Gastroesophageal sphincter (tissue), 4 donors: ENCODE measurements around the gene ESPNL. TPM values are rescaled to one million over a fixed set of nuclear protein-coding genes. Genes with fewer than 3 reads are reported as not detected.

Experiments
- ATAC-seq: fragments of 150-250 bp; one replicate; pipeline ENCODE4 v1.9.1; 2016; ENCODE audit warnings: mild to moderate bottlenecking, moderate library complexity
- H3K27ac ChIP-seq, 4 donors: fragments of 200-600 bp; sonication (generic) in 3 of 4; 1 replicate in 3 of 4; 2 replicates in 1 of 4; pipeline ENCODE4 v1.5.1; 2016 to 2019
- H3K27me3 ChIP-seq: fragments of 200-600 bp; sonication (generic); one replicate; pipeline ENCODE4 v1.5.1; 2019
- H3K36me3 ChIP-seq, 2 donors: fragments of 200-600 bp; sonication (generic); one replicate each; pipeline ENCODE4 v1.5.1; 2019; ENCODE audit warnings: control low read depth in 1 of 2
- H3K4me1 ChIP-seq, 3 donors: fragments of 200-600 bp; sonication (generic); 1 replicate in 2 of 3; 2 replicates in 1 of 3; pipeline ENCODE4 v1.5.1; 2016 to 2019; ENCODE audit warnings: control low read depth in 2 of 3
- H3K4me3 ChIP-seq, 2 donors: fragments of 200-600 bp; sonication (generic); one replicate each; pipeline ENCODE4 v1.5.1; 2019; ENCODE audit warnings: mild to moderate bottlenecking in 1 of 2, moderate library complexity in 1 of 2
- H3K9me3 ChIP-seq, 3 donors: fragments of 200-600 bp; sonication (generic); one replicate each; pipeline ENCODE4 v1.5.1; 2017 to 2019; ENCODE audit warnings: control low read depth in 2 of 3
- CTCF ChIP-seq, 4 experiments: fragments of 200-600 bp in 2 of 4; fragments of 450-650 bp in 2 of 4; sonication (generic) in 1 of 4; IDR thresholded peaks; one replicate each; pipeline ENCODE4 v1.5.1; 2017 to 2019; ENCODE audit warnings: antibody characterized with exemption in 4 of 4, mild to moderate bottlenecking in 2 of 4, moderate library complexity in 2 of 4
- EP300 ChIP-seq: sonication (generic); formaldehyde crosslinking; IDR thresholded peaks from one replicate; pipeline ENCODE4 v1.6.1; 2017; ENCODE audit warnings: antibody characterized with exemption, mild to moderate bottlenecking
- POLR2A ChIP-seq, 2 donors: fragments of 450-650 bp; IDR thresholded peaks; one replicate each; pipeline ENCODE4 v1.6.1; 2017; ENCODE audit warnings: antibody characterized with exemption in 2 of 2, mild to moderate bottlenecking in 2 of 2, moderate library complexity in 1 of 2
- POLR2AphosphoS5 ChIP-seq: sonication (generic); formaldehyde crosslinking; IDR thresholded peaks from one replicate; pipeline ENCODE4 v1.6.1; 2017; ENCODE audit warnings: antibody characterized with exemption
- WGBS, 2 donors: methylation state at CpG; one replicate each; pipeline ENCODE4 v1.1.5; 2018; ENCODE audit warnings: low coverage in 1 of 2; 5-methylcytosine and 5-hydroxymethylcytosine counted together
- total RNA-seq, 4 donors: library from RNA; depleted of rRNA; stranded (reverse); fragments of >200 nt; gene quantifications; one replicate each; pipeline ENCODE4 v1.1.0, GENCODE V29; 2016

ESPNL gene
- total RNA-seq, 4 donors from 2014 or later, result 0.12 to 3.4 (median 0.31) TPM; not detected in 1

GRCh38 chr2:238173692-238174091 is 73.6 kb downstream of the ESPNL start:
- Histone ChIP-seq H3K27ac (no peak overlapping the region), H3K4me3 (no peak overlapping the region), H3K36me3 (peaks cover 0 to 98% of the 10 kb centered on the region in 2 donors), H3K9me3 (no peaks in the 10 kb centered on the region), H3K4me1 (peaks cover 5 to 31% (median 20%) of the 10 kb centered on the region in 3 donors), H3K27me3 (no peaks in the 10 kb centered on the region)
- TF ChIP-seq EP300 (no peak), POLR2AphosphoS5 (no peak), CTCF (IDR thresholded peaks at IDR 0.05) (no peak), POLR2A (IDR thresholded peaks at IDR 0.05) (no peak)
- ATAC-seq, result no peak
- no CpG with 5 or more reads among the region's 2 CpGs for WGBS, 2 donors

- no peak overlapping the region for H3K27ac ChIP-seq
- no peak overlapping the region for H3K4me3 ChIP-seq
- H3K36me3 ChIP-seq, result peaks cover 0 to 98% of the 10 kb centered on the region in 2 donors
- no peaks in the 10 kb centered on the region for H3K27me3 ChIP-seq
- TF ChIP-seq EP300 (no peak), POLR2AphosphoS5 (no peak), POLR2A (IDR thresholded peaks at IDR 0.05) (no peak), CTCF (IDR thresholded peaks at IDR 0.05) (no peak)
- peaks cover 5 to 25% (median 15%) of the 10 kb centered on the region in 3 donors for H3K4me1 ChIP-seq
- 96% methylated on average over 5 of the region's 8 CpGs; no CpG with 5 or more reads in 1 of the 2 donors for WGBS, 2 donors
- H3K9me3 ChIP-seq, result no peaks in the 10 kb centered on the region
- no peak for ATAC-seq
Observed at GRCh38 chr2:238174291-238174690, 74.2 kb downstream of the ESPNL start.

- H3K27me3 ChIP-seq, result no peaks in the 10 kb centered on the region
- 81% methylated on average over 2 of the region's 3 CpGs; no CpG with 5 or more reads in 1 of the 2 donors for WGBS, 2 donors
- H3K4me3 ChIP-seq, result no peak overlapping the region
- no peak overlapping the region for H3K27ac ChIP-seq
- TF ChIP-seq CTCF (IDR thresholded peaks at IDR 0.05) (no peak), POLR2A (IDR thresholded peaks at IDR 0.05) (no peak), EP300 (no peak), POLR2AphosphoS5 (no peak)
- ATAC-seq, result no peak
- peaks cover 0 to 100% of the 10 kb centered on the region in 2 donors for H3K36me3 ChIP-seq
- H3K4me1 ChIP-seq, result peaks cover 4 to 21% (median 12%) of the 10 kb centered on the region in 3 donors
- no peaks in the 10 kb centered on the region for H3K9me3 ChIP-seq
Observed at GRCh38 chr2:238174701-238175100, 74.6 kb downstream of the ESPNL start.

GRCh38 chr2:238176613-238177012 is 76.5 kb downstream of the ESPNL start:
- peaks cover 6 to 100% of the 10 kb centered on the region in 2 donors for H3K36me3 ChIP-seq
- no peak overlapping the region for H3K27ac ChIP-seq
- H3K4me1 ChIP-seq, result peaks cover 0 to 2% (median 0%) of the 10 kb centered on the region in 3 donors
- H3K4me3 ChIP-seq, result no peak overlapping the region
- no peak for TF ChIP-seq POLR2A (IDR thresholded peaks at IDR 0.05)
- TF ChIP-seq POLR2AphosphoS5, result no peak
- TF ChIP-seq CTCF (IDR thresholded peaks at IDR 0.05), result no peak
- no peak for TF ChIP-seq EP300
- no peaks in the 10 kb centered on the region for H3K27me3 ChIP-seq
- no peaks in the 10 kb centered on the region for H3K9me3 ChIP-seq
- ATAC-seq, result no peak

GRCh38 chr2:238180554-238180953 is 80.4 kb downstream of the ESPNL start:
- TF ChIP-seq POLR2A (IDR thresholded peaks at IDR 0.05), result no peak
- no peak for TF ChIP-seq CTCF (IDR thresholded peaks at IDR 0.05)
- TF ChIP-seq EP300, result no peak
- Histone ChIP-seq H3K4me3 (no peak overlapping the region), H3K27ac (no peak overlapping the region), H3K4me1 (no peaks in the 10 kb centered on the region), H3K27me3 (no peaks in the 10 kb centered on the region), H3K36me3 (peaks cover 11 to 100% of the 10 kb centered on the region in 2 donors), H3K9me3 (no peaks in the 10 kb centered on the region)
- WGBS, 2 donors, result 67% methylated on average over 5 of the region's 5 CpGs; no CpG with 5 or more reads in 1 of the 2 donors
- ATAC-seq, result no peak
